Mucosa of rectum (tissue), 2 donors: ENCODE data around the gene NTHL1.
"Not testable (repeated sequence)": the region's sequence is repeated elsewhere in the genome, so short reads cannot be mapped to it uniquely, and the experiment has no call there.

Source experiments
- H3K27ac ChIP-seq, 2 donors: one replicate each; pipeline ENCODE4 v1.7.0; 2013; ENCODE audit warnings: inconsistent platforms in 2 of 2, low read depth in 2 of 2, low read length in 2 of 2
- H3K27me3 ChIP-seq, 2 donors: one replicate each; pipeline ENCODE4 v1.7.0; 2013; ENCODE audit warnings: low read length in 2 of 2; ENCODE audit not compliant: control insufficient read depth in 2 of 2, insufficient read depth in 2 of 2
- H3K36me3 ChIP-seq, 2 donors: one replicate each; pipeline ENCODE4 v1.7.0; 2013; ENCODE audit warnings: low read length in 2 of 2; ENCODE audit not compliant: control insufficient read depth in 2 of 2, insufficient read depth in 2 of 2
- H3K4me1 ChIP-seq, 2 donors: one replicate each; pipeline ENCODE4 v1.7.0; 2013; ENCODE audit warnings: low read length in 2 of 2, mild to moderate bottlenecking in 1 of 2; ENCODE audit not compliant: control insufficient read depth in 2 of 2, insufficient read depth in 2 of 2
- H3K4me3 ChIP-seq, 2 donors: one replicate each; pipeline ENCODE4 v1.7.0; 2013; ENCODE audit warnings: low read length in 2 of 2
- H3K9ac ChIP-seq, 2 donors: one replicate each; pipeline ENCODE4 v1.7.0; 2013; ENCODE audit warnings: low read length in 2 of 2, low read depth in 1 of 2, mild to moderate bottlenecking in 1 of 2
- H3K9me3 ChIP-seq, 2 donors: one replicate each; pipeline ENCODE4 v1.7.0; 2013; ENCODE audit warnings: low read length in 2 of 2; ENCODE audit not compliant: control insufficient read depth in 2 of 2
- donor health status: healthy.
- donor health status: Normal muscosa, but diverticular disease.

Gene NTHL1

GRCh38 chr16:2011726-2012125 lies 35.9 kb downstream of the NTHL1 start:
- not testable (repeated sequence) for H3K27ac ChIP-seq, H3K4me3 ChIP-seq, H3K36me3 ChIP-seq, H3K9me3 ChIP-seq, H3K9ac ChIP-seq, H3K27me3 ChIP-seq
- peaks cover 34 to 41% of the 10 kb centered on the region in 2 donors for H3K4me1 ChIP-seq

- Histone ChIP-seq H3K27me3 (no peaks in the 10 kb centered on the region), H3K9ac (peak within 1 kb of the TSS; percentile 93 to 95), H3K4me3 (peak within 1 kb of the TSS; percentile 81 to 84), H3K27ac (peak within 1 kb of the TSS; percentile 84 to 90), H3K9me3 (no peaks in the 10 kb centered on the region), H3K4me1 (peaks cover 27 to 32% of the 10 kb centered on the region in 2 donors), H3K36me3 (no peaks in the 10 kb centered on the region)
Observed at GRCh38 chr16:2009791-2010510, 37.7 kb downstream of the NTHL1 start, which contains the start of gene ZNF598. ZNF598 (minus strand) TSS chr16:2009821.

- H3K4me3 ChIP-seq: peak overlapping the region; percentile 81 to 84
- H3K27me3 ChIP-seq: no peaks in the 10 kb centered on the region
- peak overlapping the region; percentile 84 to 85 for H3K27ac ChIP-seq
- peak overlapping the region; percentile 93 to 95 for H3K9ac ChIP-seq
- no peaks in the 10 kb centered on the region for H3K36me3 ChIP-seq
- no peaks in the 10 kb centered on the region for H3K9me3 ChIP-seq
- peaks cover 32 to 36% of the 10 kb centered on the region in 2 donors for H3K4me1 ChIP-seq
Observed at GRCh38 chr16:2009164-2009711, 38.4 kb downstream of the NTHL1 start.

- peak overlapping the region; percentile 93 to 95 for H3K9ac ChIP-seq
- H3K36me3 ChIP-seq: no peaks in the 10 kb centered on the region
- no peaks in the 10 kb centered on the region for H3K27me3 ChIP-seq
- H3K27ac ChIP-seq: peak overlapping the region; percentile 84 to 85
- peak overlapping the region; percentile 81 to 84 for H3K4me3 ChIP-seq
- H3K9me3 ChIP-seq: no peaks in the 10 kb centered on the region
- peaks cover 37 to 40% of the 10 kb centered on the region in 2 donors for H3K4me1 ChIP-seq
Observed at GRCh38 chr16:2008631-2009163, 38.9 kb downstream of the NTHL1 start.

GRCh38 chr16:2008009-2008526 lies 39.6 kb downstream of the NTHL1 start:
- no peaks in the 10 kb centered on the region for H3K9me3 ChIP-seq
- H3K36me3 ChIP-seq: peaks cover 0 to 2% of the 10 kb centered on the region in 2 donors
- H3K27me3 ChIP-seq: no peaks in the 10 kb centered on the region
- H3K4me1 ChIP-seq: peaks cover 39 to 43% of the 10 kb centered on the region in 2 donors
- peak overlapping the region; percentile 84 to 85 for H3K27ac ChIP-seq
- peak overlapping the region; percentile 93 to 95 for H3K9ac ChIP-seq
- peak overlapping the region; percentile 81 to 84 for H3K4me3 ChIP-seq

- H3K9ac ChIP-seq: no peak overlapping the region
- H3K27me3 ChIP-seq: no peaks in the 10 kb centered on the region
- peaks cover 39 to 43% of the 10 kb centered on the region in 2 donors for H3K4me1 ChIP-seq
- H3K4me3 ChIP-seq: peak overlapping the region in 1 of 2 donors; percentile 84
- no peaks in the 10 kb centered on the region for H3K9me3 ChIP-seq
- H3K27ac ChIP-seq: no peak overlapping the region
- H3K36me3 ChIP-seq: peaks cover 6 to 9% of the 10 kb centered on the region in 2 donors
Observed at GRCh38 chr16:2007081-2007836, 40.4 kb downstream of the NTHL1 start.

- Histone ChIP-seq H3K36me3 (peaks cover 16 to 18% of the 10 kb centered on the region in 2 donors), H3K4me3 (no peak overlapping the region), H3K9me3 (no peaks in the 10 kb centered on the region), H3K4me1 (peaks cover 39 to 43% of the 10 kb centered on the region in 2 donors), H3K9ac (no peak overlapping the region), H3K27me3 (no peaks in the 10 kb centered on the region), H3K27ac (no peak overlapping the region)
Observed at GRCh38 chr16:2006317-2006716, 41.3 kb downstream of the NTHL1 start.

- no peak overlapping the region for H3K27ac ChIP-seq
- H3K36me3 ChIP-seq: peaks cover 21 to 24% of the 10 kb centered on the region in 2 donors
- H3K4me3 ChIP-seq: no peak overlapping the region
- peaks cover 39 to 43% of the 10 kb centered on the region in 2 donors for H3K4me1 ChIP-seq
- no peaks in the 10 kb centered on the region for H3K27me3 ChIP-seq
- H3K9me3 ChIP-seq: no peaks in the 10 kb centered on the region
- no peak overlapping the region for H3K9ac ChIP-seq
Observed at GRCh38 chr16:2005646-2006045, 42.0 kb downstream of the NTHL1 start.

- Histone ChIP-seq H3K36me3 (peaks cover 26 to 30% of the 10 kb centered on the region in 2 donors), H3K27me3 (no peaks in the 10 kb centered on the region), H3K27ac (peak overlapping the region in 1 of 2 donors; percentile 71), H3K4me1 (peaks cover 33 to 36% of the 10 kb centered on the region in 2 donors), H3K4me3 (no peak overlapping the region), H3K9ac (no peak overlapping the region), H3K9me3 (no peaks in the 10 kb centered on the region)
Observed at GRCh38 chr16:2004795-2005517, 42.7 kb downstream of the NTHL1 start.
